OCI-LY1 (cell line): ENCODE data around the gene COQ5.
A peak's percentile ranks its signal among the peaks of the same experiment; 100 is the strongest.

Experiments
- CTCF ChIP-seq: fragments of 200-600 bp; sonication (generic), shearing (Covaris generic); IDR thresholded peaks from 2 replicates; pipeline ENCODE4 v1.5.1; 2017; ENCODE audit warnings: mild to moderate bottlenecking, antibody characterized with exemption, low read length, moderate library complexity, mixed read lengths
- EZH2 ChIP-seq: fragments of 200-600 bp; sonication (generic), shearing (Covaris generic); IDR thresholded peaks from 2 replicates; pipeline ENCODE4 v1.8.0; 2017; ENCODE audit warnings: borderline replicate concordance, mixed run types, mild to moderate bottlenecking, antibody characterized with exemption, low read length, moderate library complexity, mixed read lengths

- TF ChIP-seq EZH2 (no peak), CTCF (peak; percentile 66)
These were observed 71.8 kb downstream of the COQ5 start for GRCh38 chr12:120457133-120457532.
